MM.1S (cell line): ENCODE data around the gene BCL2.
A peak's percentile ranks its signal among the peaks of the same experiment; 100 is the strongest.

Experiments
- DNase-seq: peaks from one replicate; pipeline ENCODE4 v3.0.0-alpha.2; 2015
- H2AFZ ChIP-seq: fragments of 300-600 bp; sonication (generic); 2 replicates; pipeline ENCODE4 v1.6.0; 2016; ENCODE audit warnings: antibody characterized with exemption, low read length
- H3F3A ChIP-seq: fragments of 300-600 bp; sonication (generic); 2 replicates; pipeline ENCODE4 v1.6.1; 2016; ENCODE audit warnings: mild to moderate bottlenecking, antibody characterized with exemption, low read length, moderate library complexity, mixed read lengths; ENCODE audit not compliant: insufficient read depth
- H3K27ac ChIP-seq: fragments of 300-600 bp; sonication (generic); 2 replicates; pipeline ENCODE4 v1.5.1; 2016; ENCODE audit warnings: mild to moderate bottlenecking, low read length
- H3K27me3 ChIP-seq: fragments of 300-600 bp; sonication (generic); replicated peaks from 2 replicates; pipeline ENCODE4 v1.6.0; 2016; ENCODE audit warnings: low read length; ENCODE audit not compliant: insufficient read depth
- H3K36me3 ChIP-seq: fragments of 300-600 bp; sonication (generic); replicated peaks from 2 replicates; pipeline ENCODE4 v1.6.1; 2016; ENCODE audit warnings: mild to moderate bottlenecking, low read length, mixed read lengths; ENCODE audit not compliant: insufficient read depth
- H3K4me1 ChIP-seq: fragments of 300-600 bp; sonication (generic); 2 replicates; pipeline ENCODE4 v1.6.1; 2016; ENCODE audit warnings: low read length, mixed read lengths
- H3K4me2 ChIP-seq: fragments of 300-600 bp; sonication (generic); 2 replicates; pipeline ENCODE4 v1.6.0; 2016; ENCODE audit warnings: low read depth, low read length
- H3K4me3 ChIP-seq: fragments of 300-600 bp; sonication (generic); 2 replicates; pipeline ENCODE4 v1.5.1; 2016; ENCODE audit warnings: low read length, mixed read lengths
- H3K79me2 ChIP-seq: fragments of 300-600 bp; sonication (generic); 2 replicates; pipeline ENCODE4 v1.6.1; 2016; ENCODE audit warnings: mixed run types, low read length, mixed read lengths
- H3K9ac ChIP-seq: fragments of 300-600 bp; sonication (generic); 2 replicates; pipeline ENCODE4 v1.6.1; 2016; ENCODE audit warnings: low read length, mixed read lengths
- H3K9me2 ChIP-seq: fragments of 300-600 bp; sonication (generic); replicated peaks from 2 replicates; pipeline ENCODE4 v1.6.1; 2016; ENCODE audit warnings: mild to moderate bottlenecking, low read length, mixed read lengths; ENCODE audit not compliant: insufficient read depth
- H3K9me3 ChIP-seq: fragments of 300-600 bp; sonication (generic); replicated peaks from 2 replicates; pipeline ENCODE4 v1.6.1; 2016; ENCODE audit warnings: mild to moderate bottlenecking, low read length, mixed read lengths; ENCODE audit not compliant: insufficient read depth
- H4K20me1 ChIP-seq: fragments of 300-600 bp; sonication (generic); 2 replicates; pipeline ENCODE4 v1.6.1; 2016; ENCODE audit warnings: mild to moderate bottlenecking, low read length, moderate library complexity, mixed read lengths; ENCODE audit not compliant: insufficient read depth
- EZH2 ChIP-seq: fragments of 300-600 bp; sonication (generic); optimal IDR thresholded peaks from 2 replicates; pipeline ENCODE3; 2017; ENCODE audit warnings: low read depth, mild to moderate bottlenecking, antibody characterized with exemption, low read length, mixed read lengths
- EZH2phosphoT487 ChIP-seq: fragments of 300-600 bp; sonication (generic); IDR thresholded peaks from 2 replicates; pipeline ENCODE4 v1.6.1; 2018; ENCODE audit warnings: antibody characterized with exemption, low read length
- TF ChIP-seq, protein P1 (sequence below): fragments of 300-600 bp; sonication (generic); IDR thresholded peaks from 2 replicates; pipeline ENCODE4 v1.5.1; 2016; ENCODE audit warnings: antibody characterized with exemption, low read length, mixed read lengths

Gene BCL2

DNA sequence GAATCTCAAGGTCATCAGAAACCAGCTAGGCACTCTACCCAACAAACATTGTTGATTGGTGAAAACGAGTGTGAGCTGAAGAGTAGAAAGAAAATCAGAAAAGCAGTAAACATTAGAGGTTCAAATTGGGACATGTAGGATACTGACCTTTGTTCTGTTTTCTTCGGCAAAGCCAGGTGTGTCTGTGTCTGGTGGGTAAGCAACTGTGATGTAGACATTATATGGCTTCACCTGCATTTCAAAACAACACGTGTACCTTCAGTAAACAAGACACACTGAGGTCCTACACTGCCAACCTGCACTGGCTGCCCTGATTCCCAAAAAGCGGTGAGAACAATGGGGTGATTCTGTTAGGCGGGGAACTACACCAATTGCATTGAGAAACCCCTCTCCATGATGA lies 24.7 kb upstream of the BCL2 start:
- DNase-seq = no peak
- no peak overlapping the region for H3K4me3 ChIP-seq
- peaks cover 16% of the 10 kb centered on the region for H3K4me1 ChIP-seq
- no peak overlapping the region for H3K27ac ChIP-seq
- H3K4me2 ChIP-seq = no peak overlapping the region
- TF ChIP-seq EZH2 = no peak
- TF ChIP-seq, protein P1, sequence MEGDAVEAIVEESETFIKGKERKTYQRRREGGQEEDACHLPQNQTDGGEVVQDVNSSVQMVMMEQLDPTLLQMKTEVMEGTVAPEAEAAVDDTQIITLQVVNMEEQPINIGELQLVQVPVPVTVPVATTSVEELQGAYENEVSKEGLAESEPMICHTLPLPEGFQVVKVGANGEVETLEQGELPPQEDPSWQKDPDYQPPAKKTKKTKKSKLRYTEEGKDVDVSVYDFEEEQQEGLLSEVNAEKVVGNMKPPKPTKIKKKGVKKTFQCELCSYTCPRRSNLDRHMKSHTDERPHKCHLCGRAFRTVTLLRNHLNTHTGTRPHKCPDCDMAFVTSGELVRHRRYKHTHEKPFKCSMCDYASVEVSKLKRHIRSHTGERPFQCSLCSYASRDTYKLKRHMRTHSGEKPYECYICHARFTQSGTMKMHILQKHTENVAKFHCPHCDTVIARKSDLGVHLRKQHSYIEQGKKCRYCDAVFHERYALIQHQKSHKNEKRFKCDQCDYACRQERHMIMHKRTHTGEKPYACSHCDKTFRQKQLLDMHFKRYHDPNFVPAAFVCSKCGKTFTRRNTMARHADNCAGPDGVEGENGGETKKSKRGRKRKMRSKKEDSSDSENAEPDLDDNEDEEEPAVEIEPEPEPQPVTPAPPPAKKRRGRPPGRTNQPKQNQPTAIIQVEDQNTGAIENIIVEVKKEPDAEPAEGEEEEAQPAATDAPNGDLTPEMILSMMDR = no peak
- H3K36me3 ChIP-seq = no peaks in the 10 kb centered on the region
- H2AFZ ChIP-seq = no peak overlapping the region
- no peaks in the 10 kb centered on the region for H3K27me3 ChIP-seq
- no peaks in the 10 kb centered on the region for H3K9me3 ChIP-seq
- H4K20me1 ChIP-seq = no peaks in the 10 kb centered on the region
- peaks cover 18% of the 10 kb centered on the region for H3F3A ChIP-seq
- no peaks in the 10 kb centered on the region for H3K79me2 ChIP-seq
- no peaks in the 10 kb centered on the region for H3K9me2 ChIP-seq
- no peak overlapping the region for H3K9ac ChIP-seq

DNA sequence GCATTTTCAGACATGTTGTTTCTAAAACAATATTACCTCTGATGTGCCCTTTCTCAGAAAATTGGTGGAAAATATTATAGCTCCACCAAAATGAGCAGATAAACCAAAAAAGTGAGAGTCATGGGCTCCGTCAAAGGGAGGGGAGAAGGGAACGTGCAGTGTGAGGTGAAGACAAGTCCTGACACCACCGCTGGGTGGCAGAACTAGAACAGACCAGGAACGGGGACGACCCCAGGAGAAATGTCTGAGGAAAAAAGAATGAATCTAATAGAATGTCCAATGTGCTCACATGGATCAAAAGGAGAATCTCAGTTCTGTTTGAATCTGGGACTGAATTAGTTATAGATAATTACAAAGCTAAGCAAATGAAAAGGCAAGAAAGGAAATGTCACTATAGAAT lies 22.6 kb upstream of the BCL2 start:
- Histone ChIP-seq H3K27me3 (no peaks in the 10 kb centered on the region), H3K9ac (no peak overlapping the region), H3K4me1 (no peaks in the 10 kb centered on the region), H3K9me2 (no peaks in the 10 kb centered on the region), H3K79me2 (no peaks in the 10 kb centered on the region), H3K4me3 (no peak overlapping the region), H4K20me1 (no peaks in the 10 kb centered on the region), H3K9me3 (no peaks in the 10 kb centered on the region), H3K27ac (no peak overlapping the region), H3K4me2 (no peak overlapping the region), H2AFZ (no peak overlapping the region), H3F3A (no peaks in the 10 kb centered on the region), H3K36me3 (no peaks in the 10 kb centered on the region)
- no peak for DNase-seq
- no peak for TF ChIP-seq EZH2
- TF ChIP-seq, protein P1 = peak; percentile 29

DNA sequence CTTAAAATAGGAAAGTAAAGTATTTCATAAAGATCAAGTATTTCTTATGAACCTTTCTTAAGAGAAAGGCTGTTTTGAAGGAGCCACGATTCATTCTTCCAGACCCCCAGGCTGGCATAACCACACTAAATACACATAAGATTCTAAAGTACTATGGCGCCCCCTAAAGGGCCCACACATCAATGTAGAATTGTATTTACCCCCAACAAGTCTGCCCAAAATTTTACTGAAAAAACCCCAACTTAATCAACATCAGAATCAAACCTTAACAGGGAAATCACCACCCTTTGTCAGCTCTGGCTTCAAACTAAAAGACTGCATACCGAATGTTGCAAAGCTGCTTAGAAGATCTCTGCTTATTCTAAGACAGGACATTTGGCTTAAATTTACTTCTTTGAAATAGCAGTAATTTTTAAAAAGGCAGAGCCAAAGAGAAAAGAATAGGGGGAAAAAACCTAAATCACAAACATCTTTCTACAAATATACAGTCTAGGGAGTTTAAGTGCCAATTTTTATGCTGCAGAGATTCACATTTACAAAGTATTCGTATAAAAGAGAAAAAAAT lies 20.4 kb upstream of the BCL2 start:
- Histone ChIP-seq H3K27ac (no peak overlapping the region), H3K79me2 (no peaks in the 10 kb centered on the region), H3K9me2 (no peaks in the 10 kb centered on the region), H3K9me3 (no peaks in the 10 kb centered on the region), H3F3A (no peaks in the 10 kb centered on the region), H3K4me1 (no peaks in the 10 kb centered on the region), H3K36me3 (no peaks in the 10 kb centered on the region), H4K20me1 (no peaks in the 10 kb centered on the region), H2AFZ (no peak overlapping the region), H3K4me2 (no peak overlapping the region), H3K4me3 (no peak overlapping the region), H3K27me3 (no peaks in the 10 kb centered on the region), H3K9ac (no peak overlapping the region)
- TF ChIP-seq EZH2phosphoT487 = no peak
- TF ChIP-seq, protein P1 = peak; percentile 49
- DNase-seq = peak; percentile 35
